Measurements from ENCODE around the gene RYR1.

DNA sequence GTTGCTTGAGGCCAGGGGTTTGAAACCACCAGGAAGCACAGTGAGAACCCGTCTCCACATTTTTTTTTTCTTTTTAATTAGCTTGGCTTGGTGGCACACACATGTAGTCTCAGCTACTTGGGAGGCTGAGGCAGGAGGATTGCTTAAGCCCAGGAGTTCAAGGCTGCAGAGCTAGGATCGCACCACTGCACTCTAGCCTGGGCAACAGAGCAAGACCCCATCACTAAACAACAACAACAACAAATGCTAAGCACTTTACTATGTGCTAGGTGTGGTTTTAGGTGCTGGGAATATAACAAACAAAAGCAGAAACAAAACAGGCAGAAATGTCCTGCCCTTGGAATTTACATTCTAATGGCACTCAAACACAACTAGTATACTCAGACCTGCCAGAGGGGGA, 51.3 kb downstream of the RYR1 start:
- TF ChIP-seq CTCF (IDR thresholded peaks at IDR 0.05) (no peak), REST (IDR thresholded peaks at IDR 0.05; ENCODE audit: insufficient read depth in 1 of 2, low read depth in 2 of 2, low read length in 1 of 2) (no peak), SIN3A (IDR thresholded peaks at IDR 0.05; ENCODE audit: borderline replicate concordance, insufficient read depth, low read depth, low read length) (no peak), POLR2AphosphoS5 (IDR thresholded peaks at IDR 0.05; ENCODE audit: low read depth, low read length) (no peak), TCF7L2 (IDR thresholded peaks at IDR 0.05; ENCODE audit: low read depth, low read length) (no peak)
